Activated CD4-positive, alpha-beta T cell treated with anti-CD3 and anti-CD28 coated beads for 48 hours (primary cell): ENCODE results near the gene ADAMTS20.

ENCODE experiments used
- DNase-seq: peaks from one replicate; pipeline ENCODE4 v3.0.0-alpha.2; 2020

Gene ADAMTS20

DNA sequence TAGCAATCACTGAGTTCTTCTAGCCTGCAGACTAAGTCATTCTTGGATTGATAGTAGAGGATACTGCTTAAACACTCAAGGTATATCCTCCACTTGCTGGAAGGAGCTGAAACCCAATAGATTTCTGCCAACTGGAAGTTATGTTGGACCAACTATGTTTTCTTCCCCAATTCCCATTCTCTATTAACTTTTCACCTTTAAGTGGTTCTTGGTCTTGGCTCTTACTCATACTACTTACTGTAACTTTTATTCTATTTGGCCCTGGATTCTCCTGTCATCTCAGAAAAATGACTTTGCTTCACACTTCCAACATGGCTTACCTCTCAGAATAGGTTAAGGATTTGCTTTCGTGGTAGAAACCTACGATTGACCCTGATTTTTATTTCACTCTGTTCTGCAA lies 244.9 kb downstream of the ADAMTS20 start:
- no peak for DNase-seq

- DNase-seq, result no peak
These were observed 245.9 kb downstream of the ADAMTS20 start for GRCh38 chr12:43306066-43306465.

DNA sequence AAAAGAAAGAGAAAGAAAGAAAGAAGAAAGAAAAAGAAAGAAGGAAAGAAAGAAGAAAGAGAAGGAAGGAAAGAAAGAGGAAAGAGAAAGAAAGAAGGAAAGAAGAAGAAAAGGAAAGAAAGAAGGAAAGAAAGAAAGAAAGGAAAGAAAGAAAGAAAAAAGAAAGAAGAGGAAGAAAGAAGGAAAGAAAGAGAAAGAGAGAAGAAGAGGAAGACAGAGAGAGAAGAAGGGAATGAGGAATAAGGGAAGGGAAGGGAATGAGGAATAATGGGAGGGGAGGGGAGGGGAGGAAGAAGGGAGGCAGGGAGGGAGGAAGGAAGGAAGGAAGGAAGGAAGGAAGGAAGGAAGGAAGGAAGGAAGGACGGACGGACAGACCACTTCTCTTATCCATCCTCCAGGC lies 246.9 kb downstream of the ADAMTS20 start:
- DNase-seq, result no peak
